HUDEP-2 (cell line): ENCODE results near the gene GNPNAT1.
"Not testable (repeated sequence)": the region's sequence is repeated elsewhere in the genome, so short reads cannot be mapped to it uniquely, and the experiment has no call there.

Experiments
- DNase-seq, 76 experiments: peaks; one replicate each; lab custom pipeline; 2025; ENCODE audit not compliant: unreplicated experiment in 76 of 76; lab: John Stamatoyannopoulos, UW

Gene GNPNAT1

DNA sequence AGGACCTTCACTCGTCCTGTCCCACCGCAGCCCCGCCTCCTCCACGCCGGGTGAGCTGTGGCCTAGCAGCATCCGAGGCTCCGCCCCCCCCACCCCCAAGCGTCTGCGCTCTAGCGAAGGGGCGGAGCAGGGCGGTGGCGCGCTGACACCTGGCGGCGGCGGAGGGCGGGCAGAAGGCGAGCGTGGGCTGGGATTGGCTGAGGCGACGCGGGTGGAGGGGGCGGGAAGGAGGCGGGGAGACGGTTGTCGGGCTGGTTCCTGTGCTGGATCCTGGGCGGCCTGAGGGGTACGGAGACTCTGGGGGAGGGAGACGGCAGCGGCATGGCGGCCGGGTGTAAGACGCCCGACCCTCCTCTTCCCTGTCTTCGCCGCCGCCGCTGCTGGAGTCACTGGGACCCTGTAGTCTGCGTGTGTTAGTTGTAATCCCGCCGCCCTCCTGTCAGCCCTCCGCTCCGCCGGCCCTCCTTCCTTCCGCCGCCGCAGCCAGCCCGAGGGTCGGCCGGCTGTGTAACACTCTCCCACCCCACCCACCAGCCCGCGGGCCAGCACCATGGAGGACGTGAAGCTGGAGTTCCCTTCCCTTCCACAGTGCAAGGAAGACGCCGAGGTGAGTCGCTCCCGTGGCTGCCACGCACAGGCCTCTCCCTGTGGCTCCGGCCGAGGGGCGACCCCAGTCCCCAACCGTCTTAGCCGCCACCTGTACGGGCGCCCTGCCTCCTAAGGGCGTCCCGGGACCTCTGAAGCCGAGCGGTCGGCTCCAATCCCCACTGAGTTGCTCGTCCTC lies 61.3 kb downstream of the GNPNAT1 start, which contains the start of gene STYX:
TSS of gene STYX (plus strand) at position 242 of the 784 bp plus-strand sequence. CDS start at position 551, 309 bp downstream.
- DNase-seq = peak in 75 of 76 experiments; percentile 48 to 99 (median 98)

DNA sequence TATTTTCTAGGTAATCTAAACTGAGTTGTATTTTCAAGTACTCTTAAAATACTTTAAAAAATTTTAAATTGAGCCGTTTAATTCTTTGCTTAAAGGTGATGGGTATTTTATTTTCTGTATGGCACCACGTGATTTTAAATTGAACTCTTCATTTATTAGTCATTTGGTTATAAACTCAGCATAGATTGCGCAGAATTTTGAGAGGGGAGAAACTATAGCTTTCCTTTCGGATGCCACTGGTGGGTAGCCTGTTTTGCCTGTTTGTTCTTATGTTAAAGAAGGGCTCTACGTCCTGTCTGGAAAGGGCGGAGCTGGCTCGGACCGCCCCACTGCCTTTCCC lies 61.9 kb downstream of the GNPNAT1 start:
- no peak for DNase-seq

DNA sequence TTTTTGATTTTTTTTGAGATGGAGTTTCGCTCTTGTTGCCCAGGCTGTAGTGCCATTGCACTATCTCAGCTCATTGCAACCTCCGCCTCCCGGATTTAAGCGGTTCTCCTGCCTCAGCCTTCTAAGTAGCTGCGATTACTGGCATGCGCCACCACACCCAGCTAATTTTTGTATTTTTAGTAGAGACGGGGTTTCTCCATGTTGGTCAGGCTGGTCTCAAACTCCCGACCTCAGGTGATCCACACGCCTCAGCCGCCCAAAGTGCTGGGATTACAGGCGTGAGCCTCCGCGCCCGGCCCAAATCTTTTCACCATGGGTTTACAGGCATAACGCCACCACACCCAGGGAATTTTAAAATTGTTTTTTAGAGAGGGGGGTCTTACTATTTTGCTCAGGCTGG lies 62.4 kb downstream of the GNPNAT1 start:
- not testable (repeated sequence) for DNase-seq

DNA sequence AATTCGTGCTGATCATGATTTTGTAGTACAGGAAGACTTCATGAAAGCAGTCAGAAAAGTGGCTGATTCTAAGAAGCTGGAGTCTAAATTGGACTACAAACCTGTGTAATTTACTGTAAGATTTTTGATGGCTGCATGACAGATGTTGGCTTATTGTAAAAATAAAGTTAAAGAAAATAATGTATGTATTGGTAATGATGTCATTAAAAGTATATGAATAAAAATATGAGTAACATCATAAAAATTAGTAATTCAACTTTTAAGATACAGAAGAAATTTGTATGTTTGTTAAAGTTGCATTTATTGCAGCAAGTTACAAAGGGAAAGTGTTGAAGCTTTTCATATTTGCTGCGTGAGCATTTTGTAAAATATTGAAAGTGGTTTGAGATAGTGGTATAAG lies 63.9 kb downstream of the GNPNAT1 start:
- not testable (repeated sequence) for DNase-seq
